ENCODE measurements around the gene MAD2L2. TPM values are rescaled to one million over a fixed set of nuclear protein-coding genes. Genes with fewer than 3 reads are reported as not detected.

Gene MAD2L2
- polyA plus RNA-seq, 3 donors: 50.4 to 71.3 (median 57.8) TPM

DNA sequence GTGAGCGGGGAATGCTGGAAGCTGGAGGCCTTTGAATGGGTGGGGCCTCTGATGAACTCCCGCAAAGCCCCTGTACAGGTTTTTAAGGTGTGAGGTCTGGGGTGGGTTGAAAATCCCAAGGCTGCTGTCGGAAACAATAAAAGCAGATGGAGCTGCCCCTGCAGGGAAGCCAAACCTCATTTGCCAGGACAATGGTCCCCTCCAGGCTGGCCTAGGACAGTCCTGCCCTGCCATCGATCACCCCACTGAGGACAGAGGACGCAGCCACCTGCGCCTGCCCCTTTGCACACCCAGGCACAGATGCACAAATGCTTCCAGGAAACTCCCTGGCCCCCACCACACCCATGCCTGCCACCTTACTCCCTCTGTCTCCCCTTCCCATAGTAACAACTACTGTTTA, 14.9 kb upstream of the MAD2L2 start:
- H3K27me3 ChIP-seq (ENCODE audit: control insufficient read depth in 2 of 2, insufficient read depth in 2 of 2, low read length in 2 of 2): peaks cover 27 to 42% of the 10 kb centered on the region in 2 donors
- TF ChIP-seq, protein P1, sequence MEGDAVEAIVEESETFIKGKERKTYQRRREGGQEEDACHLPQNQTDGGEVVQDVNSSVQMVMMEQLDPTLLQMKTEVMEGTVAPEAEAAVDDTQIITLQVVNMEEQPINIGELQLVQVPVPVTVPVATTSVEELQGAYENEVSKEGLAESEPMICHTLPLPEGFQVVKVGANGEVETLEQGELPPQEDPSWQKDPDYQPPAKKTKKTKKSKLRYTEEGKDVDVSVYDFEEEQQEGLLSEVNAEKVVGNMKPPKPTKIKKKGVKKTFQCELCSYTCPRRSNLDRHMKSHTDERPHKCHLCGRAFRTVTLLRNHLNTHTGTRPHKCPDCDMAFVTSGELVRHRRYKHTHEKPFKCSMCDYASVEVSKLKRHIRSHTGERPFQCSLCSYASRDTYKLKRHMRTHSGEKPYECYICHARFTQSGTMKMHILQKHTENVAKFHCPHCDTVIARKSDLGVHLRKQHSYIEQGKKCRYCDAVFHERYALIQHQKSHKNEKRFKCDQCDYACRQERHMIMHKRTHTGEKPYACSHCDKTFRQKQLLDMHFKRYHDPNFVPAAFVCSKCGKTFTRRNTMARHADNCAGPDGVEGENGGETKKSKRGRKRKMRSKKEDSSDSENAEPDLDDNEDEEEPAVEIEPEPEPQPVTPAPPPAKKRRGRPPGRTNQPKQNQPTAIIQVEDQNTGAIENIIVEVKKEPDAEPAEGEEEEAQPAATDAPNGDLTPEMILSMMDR (IDR thresholded peaks at IDR 0.05): no peak
- peaks cover 0 to 17% (median 6%) of the 10 kb centered on the region in 7 donors for H3K9me3 Mint-ChIP-seq
- H3K36me3 Mint-ChIP-seq: peaks cover 2% of the 10 kb centered on the region in 2 donors
- H3K4me1 Mint-ChIP-seq: peaks cover 16% of the 10 kb centered on the region
- H2AFZ ChIP-seq (ENCODE audit: insufficient read depth, low read depth, low read length, poor library complexity, severe bottlenecking): no peak overlapping the region
- H3K4me3 ChIP-seq (replicated peaks in 1 of 3; ENCODE audit: low read depth in 2 of 3, low read length in 3 of 3): no peak overlapping the region
- H3K36me3 ChIP-seq (replicated peaks in 1 of 2; ENCODE audit: control insufficient read depth in 1 of 2, insufficient read depth in 2 of 2, low read length in 2 of 2): no peaks in the 10 kb centered on the region
- 85% methylated on average over 5 of the region's 6 CpGs for WGBS (ENCODE audit: insufficient coverage)
- H3K27ac Mint-ChIP-seq: no peak overlapping the region
- no peaks in the 10 kb centered on the region for H3K79me2 ChIP-seq (ENCODE audit: insufficient read depth, low read length)
- peaks cover 0 to 11% of the 10 kb centered on the region in 2 donors for H3K9me3 ChIP-seq (replicated peaks in 1 of 2; ENCODE audit: control insufficient read depth in 1 of 2, insufficient read depth in 1 of 2, low read length in 2 of 2)
- H3K27me3 Mint-ChIP-seq (ENCODE audit: low read depth in 3 of 3): peaks cover 38 to 73% (median 50%) of the 10 kb centered on the region in 3 donors
- no peaks in the 10 kb centered on the region for H4K20me1 ChIP-seq (ENCODE audit: insufficient read depth, low read length)
- DNase-seq: no peak
- peaks cover 5 to 11% of the 10 kb centered on the region in 2 donors for H3K4me1 ChIP-seq (ENCODE audit: control insufficient read depth in 1 of 2, insufficient read depth in 2 of 2, low read length in 2 of 2)
- no peak overlapping the region for H3K27ac ChIP-seq (ENCODE audit: low read depth in 1 of 2, low read length in 2 of 2)
- H3K9ac ChIP-seq (ENCODE audit: insufficient read depth, low read length, poor library complexity, severe bottlenecking): no peak overlapping the region
- no peak overlapping the region for H3K4me3 Mint-ChIP-seq
- no peak overlapping the region for H3K4me2 ChIP-seq (replicated peaks; ENCODE audit: extremely low read depth, low read length, poor library complexity, severe bottlenecking)
- intact Hi-C loops (cut with micrococcal nuclease): no loop called here

DNA sequence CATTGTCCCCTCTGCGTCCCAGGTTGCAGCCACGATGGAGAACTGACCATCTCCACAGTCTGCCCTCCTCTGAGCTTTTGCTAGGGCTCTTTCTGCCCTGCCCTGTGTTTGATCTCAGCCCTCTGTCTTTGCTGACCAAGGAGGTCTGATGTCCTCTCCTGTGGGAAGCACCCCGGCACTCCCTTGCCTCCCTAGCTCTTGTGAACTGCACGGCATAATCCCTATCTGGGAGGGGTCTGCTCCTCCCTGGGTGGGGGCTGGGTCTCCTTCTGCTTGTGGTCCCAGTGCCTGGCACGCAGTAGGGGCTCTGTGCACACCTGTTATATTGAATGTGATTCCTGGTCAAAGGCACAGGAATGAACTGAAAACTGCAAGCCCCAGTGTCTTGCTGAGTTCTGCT, 13.0 kb upstream of the MAD2L2 start:
- 72% methylated on average over 5 of the region's 5 CpGs for WGBS (ENCODE audit: insufficient coverage)
- no peaks in the 10 kb centered on the region for H4K20me1 ChIP-seq (ENCODE audit: insufficient read depth, low read length)
- no peak overlapping the region for H3K4me3 ChIP-seq (replicated peaks in 1 of 3; ENCODE audit: low read depth in 2 of 3, low read length in 3 of 3)
- peaks cover 5 to 11% of the 10 kb centered on the region in 2 donors for H3K4me1 ChIP-seq (ENCODE audit: control insufficient read depth in 1 of 2, insufficient read depth in 2 of 2, low read length in 2 of 2)
- H3K9me3 ChIP-seq (replicated peaks in 1 of 2; ENCODE audit: control insufficient read depth in 1 of 2, insufficient read depth in 1 of 2, low read length in 2 of 2): peaks cover 0 to 11% of the 10 kb centered on the region in 2 donors
- peaks cover 2 to 6% of the 10 kb centered on the region in 2 donors for H3K36me3 Mint-ChIP-seq
- H3K79me2 ChIP-seq (ENCODE audit: insufficient read depth, low read length): no peaks in the 10 kb centered on the region
- H3K4me3 Mint-ChIP-seq: peak overlapping the region in 1 of 2 donors; percentile 75
- peaks cover 23% of the 10 kb centered on the region for H3K4me1 Mint-ChIP-seq
- no peak for DNase-seq
- H3K9me3 Mint-ChIP-seq: peaks cover 0 to 17% (median 7%) of the 10 kb centered on the region in 7 donors
- H3K4me2 ChIP-seq (replicated peaks; ENCODE audit: extremely low read depth, low read length, poor library complexity, severe bottlenecking): no peak overlapping the region
- H3K27me3 Mint-ChIP-seq (ENCODE audit: low read depth in 3 of 3): peaks cover 50 to 82% (median 64%) of the 10 kb centered on the region in 3 donors
- peak overlapping the region in 1 of 7 donors; percentile 4 for H3K27ac Mint-ChIP-seq
- no peak overlapping the region for H3K9ac ChIP-seq (ENCODE audit: insufficient read depth, low read length, poor library complexity, severe bottlenecking)
- H3K27ac ChIP-seq (ENCODE audit: low read depth in 1 of 2, low read length in 2 of 2): no peak overlapping the region
- TF ChIP-seq, protein P1 (IDR thresholded peaks at IDR 0.05): no peak
- peaks cover 41 to 54% of the 10 kb centered on the region in 2 donors for H3K27me3 ChIP-seq (ENCODE audit: control insufficient read depth in 2 of 2, insufficient read depth in 2 of 2, low read length in 2 of 2)
- intact Hi-C loops (cut with micrococcal nuclease): no loop called here
- no peaks in the 10 kb centered on the region for H3K36me3 ChIP-seq (replicated peaks in 1 of 2; ENCODE audit: control insufficient read depth in 1 of 2, insufficient read depth in 2 of 2, low read length in 2 of 2)
- H2AFZ ChIP-seq (ENCODE audit: insufficient read depth, low read depth, low read length, poor library complexity, severe bottlenecking): no peak overlapping the region
